ENCODE measurements around the gene MACROD2.

GRCh38 chr20:15319439-15319838, 1324.1 kb downstream of the MACROD2 start:
- TF ChIP-seq POLR2A (IDR thresholded peaks at IDR 0.05; ENCODE audit: low read depth, low read length) = no peak
- TF ChIP-seq CTCF (conservative IDR thresholded peaks at IDR 0.05; ENCODE audit: low read depth, low read length) = no peak
- TF ChIP-seq FOS (IDR thresholded peaks at IDR 0.05; ENCODE audit: low read depth, low read length) = no peak

All from IMR-90 (cell line).